Activated naive CD4-positive, alpha-beta T cell treated with anti-CD3 and anti-CD28 coated beads, Interleukin-2, amount 10 ng/mL, durations not matched to agents 7 days and 5 days (primary cell): ENCODE data around the gene PRCC.

Experiments used
- CTCF ChIA-PET: fragments of 350-600 bp; sonication (Branson Sonifier 250); formaldehyde crosslinking; loops from one replicate; lab custom pipeline; 2021; ENCODE audit warnings: antibody characterized with exemption; lab: Charles Lee
- DNase-seq: peaks from one replicate; pipeline ENCODE4 v3.0.0-alpha.2; 2020
- H3K27ac Mint-ChIP-seq: one replicate; pipeline ENCODE4 v1.8.0; 2021; ENCODE audit warnings: mild to moderate bottlenecking, moderate library complexity, mixed read lengths
- H3K27me3 Mint-ChIP-seq: one replicate; pipeline ENCODE4 v1.8.0; 2021; ENCODE audit warnings: mild to moderate bottlenecking, mixed read lengths
- H3K36me3 Mint-ChIP-seq: one replicate; pipeline ENCODE4 v1.8.0; 2021; ENCODE audit warnings: mixed read lengths
- H3K4me1 Mint-ChIP-seq: one replicate; pipeline ENCODE4 v1.8.0; 2021; ENCODE audit warnings: mixed read lengths
- H3K4me3 Mint-ChIP-seq: one replicate; pipeline ENCODE4 v1.8.0; 2021; ENCODE audit warnings: mild to moderate bottlenecking, moderate library complexity, mixed read lengths
- H3K9me3 Mint-ChIP-seq: one replicate; pipeline ENCODE4 v1.8.0; 2021; ENCODE audit warnings: mixed read lengths

Gene PRCC

GRCh38 chr1:156740237-156740740 lies 27.0 kb upstream of the PRCC start:
- CTCF ChIA-PET = interaction anchor here (0.9 to 2.0 kb wide), 5 partner anchors 10 to 119 kb away, joined by 3 to 17 read pairs (median 4); partner anchors contain the start of genes ISG20L2 and METTL25B
- H3K4me3 Mint-ChIP-seq = peak overlapping the region; percentile 97
- H3K27me3 Mint-ChIP-seq = no peaks in the 10 kb centered on the region
- no peak for DNase-seq
- peaks cover 54% of the 10 kb centered on the region for H3K4me1 Mint-ChIP-seq
- H3K36me3 Mint-ChIP-seq = peaks cover 47% of the 10 kb centered on the region
- H3K27ac Mint-ChIP-seq = peak overlapping the region; percentile 97
- no peaks in the 10 kb centered on the region for H3K9me3 Mint-ChIP-seq

GRCh38 chr1:156740741-156741480 lies 26.4 kb upstream of the PRCC start, which contains the start of gene MRPL24:
MRPL24 (minus strand) TSS chr1:156741088; CDS start chr1:156738704, 2,384 bp downstream.
- peak within 1 kb of the TSS; percentile 97 for H3K27ac Mint-ChIP-seq
- peak within 1 kb of the TSS; percentile 97 for H3K4me3 Mint-ChIP-seq
- H3K9me3 Mint-ChIP-seq = no peaks in the 10 kb centered on the region
- CTCF ChIA-PET = interaction anchor here (0.9 to 2.2 kb wide), 6 partner anchors 11 to 119 kb away, joined by 3 to 17 read pairs (median 5); partner anchors contain the start of genes ISG20L2 and METTL25B
- H3K27me3 Mint-ChIP-seq = no peaks in the 10 kb centered on the region
- H3K4me1 Mint-ChIP-seq = peaks cover 61% of the 10 kb centered on the region
- peak; percentile 98 for DNase-seq
- peaks cover 51% of the 10 kb centered on the region for H3K36me3 Mint-ChIP-seq

GRCh38 chr1:156741481-156741983 lies 25.8 kb upstream of the PRCC start:
- no peaks in the 10 kb centered on the region for H3K27me3 Mint-ChIP-seq

GRCh38 chr1:156742017-156742416 lies 25.3 kb upstream of the PRCC start:
- peak overlapping the region; percentile 97 for H3K27ac Mint-ChIP-seq

More at GRCh38 chr1:156741481-156741983, 25.8 kb upstream of the PRCC start:
- Mint-ChIP-seq H3K4me1 (peaks cover 67% of the 10 kb centered on the region), H3K9me3 (no peaks in the 10 kb centered on the region), H3K4me3 (peak overlapping the region; percentile 97), H3K36me3 (peaks cover 51% of the 10 kb centered on the region), H3K27ac (peak overlapping the region; percentile 97)
- CTCF ChIA-PET = interaction anchor here (0.9 to 2.2 kb wide), 5 partner anchors 11 to 118 kb away, joined by 4 to 17 read pairs (median 9); no protein-coding TSS in a partner anchor
- no peak for DNase-seq

GRCh38 chr1:156742801-156743200 lies 24.5 kb upstream of the PRCC start:
- Mint-ChIP-seq H3K4me1 (peaks cover 78% of the 10 kb centered on the region), H3K27ac (peak overlapping the region; percentile 68), H3K4me3 (no peak overlapping the region), H3K36me3 (peaks cover 48% of the 10 kb centered on the region), H3K27me3 (no peaks in the 10 kb centered on the region), H3K9me3 (no peaks in the 10 kb centered on the region)
- DNase-seq = no peak
- CTCF ChIA-PET = interaction anchor here (1.8 to 2.2 kb wide), 2 partner anchors 16 to 53 kb away, joined by 6 to 12 read pairs; no protein-coding TSS in a partner anchor

More at GRCh38 chr1:156742017-156742416, 25.3 kb upstream of the PRCC start:
- peaks cover 71% of the 10 kb centered on the region for H3K4me1 Mint-ChIP-seq
- H3K36me3 Mint-ChIP-seq = peaks cover 52% of the 10 kb centered on the region
- DNase-seq = no peak
- H3K4me3 Mint-ChIP-seq = no peak overlapping the region
- no peaks in the 10 kb centered on the region for H3K9me3 Mint-ChIP-seq
- H3K27me3 Mint-ChIP-seq = no peaks in the 10 kb centered on the region
- CTCF ChIA-PET = interaction anchor here (1.8 to 2.2 kb wide), 2 partner anchors 16 to 52 kb away, joined by 6 to 12 read pairs; no protein-coding TSS in a partner anchor

GRCh38 chr1:156743367-156744302 lies 23.7 kb upstream of the PRCC start:
- CTCF ChIA-PET = interaction anchor here (0.7 to 1.8 kb wide), 2 partner anchors 17 to 18 kb away, joined by 3 to 12 read pairs; no protein-coding TSS in a partner anchor
- no peaks in the 10 kb centered on the region for H3K27me3 Mint-ChIP-seq
- peak overlapping the region; percentile 42 for H3K27ac Mint-ChIP-seq
- no peaks in the 10 kb centered on the region for H3K9me3 Mint-ChIP-seq
- peaks cover 84% of the 10 kb centered on the region for H3K4me1 Mint-ChIP-seq
- H3K4me3 Mint-ChIP-seq = no peak overlapping the region
- DNase-seq = no peak
- H3K36me3 Mint-ChIP-seq = peaks cover 50% of the 10 kb centered on the region

GRCh38 chr1:156744344-156744743 lies 23.0 kb upstream of the PRCC start:
- Mint-ChIP-seq H3K36me3 (peaks cover 57% of the 10 kb centered on the region), H3K4me3 (no peak overlapping the region), H3K27ac (peak overlapping the region; percentile 42), H3K27me3 (no peaks in the 10 kb centered on the region), H3K4me1 (peaks cover 84% of the 10 kb centered on the region), H3K9me3 (no peaks in the 10 kb centered on the region)
- DNase-seq = no peak
- CTCF ChIA-PET = interaction anchor here (0.7 to 2.3 kb wide), 2 partner anchors 19 kb away, joined by 3 to 9 read pairs; no protein-coding TSS in a partner anchor

GRCh38 chr1:156744786-156745419 lies 22.4 kb upstream of the PRCC start:
- CTCF ChIA-PET = interaction anchor here (2.3 kb wide), 1 partner anchor 19 kb away, joined by 9 read pairs; no protein-coding TSS in a partner anchor
- H3K4me3 Mint-ChIP-seq = no peak overlapping the region
- peaks cover 88% of the 10 kb centered on the region for H3K4me1 Mint-ChIP-seq
- H3K9me3 Mint-ChIP-seq = no peaks in the 10 kb centered on the region
- H3K27ac Mint-ChIP-seq = no peak overlapping the region
- peaks cover 59% of the 10 kb centered on the region for H3K36me3 Mint-ChIP-seq
- no peak for DNase-seq
- no peaks in the 10 kb centered on the region for H3K27me3 Mint-ChIP-seq

- H3K27ac Mint-ChIP-seq = peak overlapping the region; percentile 86
- H3K27me3 Mint-ChIP-seq = no peaks in the 10 kb centered on the region
- no peak overlapping the region for H3K4me3 Mint-ChIP-seq
- DNase-seq = no peak
- CTCF ChIA-PET = interaction anchor here (0.5 to 2.3 kb wide), 2 partner anchors 20 to 147 kb away, joined by 3 to 9 read pairs; no protein-coding TSS in a partner anchor
- no peaks in the 10 kb centered on the region for H3K9me3 Mint-ChIP-seq
- H3K4me1 Mint-ChIP-seq = peaks cover 83% of the 10 kb centered on the region
- peaks cover 60% of the 10 kb centered on the region for H3K36me3 Mint-ChIP-seq
Measured at GRCh38 chr1:156745881-156746280, 21.5 kb upstream of the PRCC start.

GRCh38 chr1:156746406-156746727 lies 21.0 kb upstream of the PRCC start:
- H3K36me3 Mint-ChIP-seq = peaks cover 56% of the 10 kb centered on the region
- CTCF ChIA-PET = interaction anchor here (0.9 to 2.3 kb wide), 2 partner anchors 10 to 21 kb away, joined by 3 to 9 read pairs; no protein-coding TSS in a partner anchor
- H3K4me3 Mint-ChIP-seq = peak overlapping the region; percentile 94
- H3K4me1 Mint-ChIP-seq = peaks cover 78% of the 10 kb centered on the region
- H3K9me3 Mint-ChIP-seq = no peaks in the 10 kb centered on the region
- no peak for DNase-seq
- H3K27ac Mint-ChIP-seq = peak overlapping the region; percentile 86
- H3K27me3 Mint-ChIP-seq = no peaks in the 10 kb centered on the region

- DNase-seq = peak; percentile 69
- H3K27ac Mint-ChIP-seq = peak overlapping the region; percentile 91
Measured at GRCh38 chr1:156746728-156747631, 20.4 kb upstream of the PRCC start.

More at GRCh38 chr1:156746728-156747631, 20.4 kb upstream of the PRCC start:
- Mint-ChIP-seq H3K4me1 (peaks cover 72% of the 10 kb centered on the region), H3K4me3 (peak overlapping the region; percentile 94), H3K27me3 (no peaks in the 10 kb centered on the region), H3K9me3 (no peaks in the 10 kb centered on the region), H3K36me3 (peaks cover 53% of the 10 kb centered on the region)
- CTCF ChIA-PET = interaction anchor here (0.9 to 2.3 kb wide), 5 partner anchors 9 to 113 kb away, joined by 3 to 17 read pairs (median 5); partner anchors contain the start of genes ISG20L2 and METTL25B
